AG09319 (cell line): ENCODE results near the gene NHS.

Source experiments
- DNase-seq: peaks from one replicate; pipeline ENCODE4 v3.0.0-alpha.2; 2010; ENCODE audit warnings: low read depth; ENCODE audit errors: extremely low read depth
- TF ChIP-seq, protein P1 (sequence below): IDR thresholded peaks from 2 replicates; pipeline ENCODE4 v1.5.1; 2011; ENCODE audit warnings: low read depth, mild to moderate bottlenecking, inconsistent platforms, low read length, moderate library complexity

NHS gene

DNA sequence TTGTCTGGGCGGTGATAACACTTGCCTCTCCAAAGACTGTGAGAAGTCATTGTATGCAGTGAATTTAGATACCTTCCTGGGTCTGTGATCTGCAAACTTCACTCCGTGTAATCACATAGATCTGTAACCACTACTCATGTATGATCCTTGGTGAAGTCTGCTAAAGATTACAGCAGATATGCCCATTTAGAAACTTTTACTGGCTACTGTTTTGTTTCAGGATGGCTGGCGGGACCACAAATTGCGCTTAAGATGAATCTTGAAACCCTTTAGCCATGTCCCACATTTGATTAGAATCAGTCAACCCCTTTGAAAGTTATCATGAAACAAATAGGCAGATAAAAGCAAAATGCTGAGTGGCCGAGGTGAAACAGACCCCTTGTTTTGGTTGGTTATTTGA, 235.8 kb downstream of the NHS start:
- no peak for DNase-seq
- TF ChIP-seq, protein P1, sequence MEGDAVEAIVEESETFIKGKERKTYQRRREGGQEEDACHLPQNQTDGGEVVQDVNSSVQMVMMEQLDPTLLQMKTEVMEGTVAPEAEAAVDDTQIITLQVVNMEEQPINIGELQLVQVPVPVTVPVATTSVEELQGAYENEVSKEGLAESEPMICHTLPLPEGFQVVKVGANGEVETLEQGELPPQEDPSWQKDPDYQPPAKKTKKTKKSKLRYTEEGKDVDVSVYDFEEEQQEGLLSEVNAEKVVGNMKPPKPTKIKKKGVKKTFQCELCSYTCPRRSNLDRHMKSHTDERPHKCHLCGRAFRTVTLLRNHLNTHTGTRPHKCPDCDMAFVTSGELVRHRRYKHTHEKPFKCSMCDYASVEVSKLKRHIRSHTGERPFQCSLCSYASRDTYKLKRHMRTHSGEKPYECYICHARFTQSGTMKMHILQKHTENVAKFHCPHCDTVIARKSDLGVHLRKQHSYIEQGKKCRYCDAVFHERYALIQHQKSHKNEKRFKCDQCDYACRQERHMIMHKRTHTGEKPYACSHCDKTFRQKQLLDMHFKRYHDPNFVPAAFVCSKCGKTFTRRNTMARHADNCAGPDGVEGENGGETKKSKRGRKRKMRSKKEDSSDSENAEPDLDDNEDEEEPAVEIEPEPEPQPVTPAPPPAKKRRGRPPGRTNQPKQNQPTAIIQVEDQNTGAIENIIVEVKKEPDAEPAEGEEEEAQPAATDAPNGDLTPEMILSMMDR = no peak

DNA sequence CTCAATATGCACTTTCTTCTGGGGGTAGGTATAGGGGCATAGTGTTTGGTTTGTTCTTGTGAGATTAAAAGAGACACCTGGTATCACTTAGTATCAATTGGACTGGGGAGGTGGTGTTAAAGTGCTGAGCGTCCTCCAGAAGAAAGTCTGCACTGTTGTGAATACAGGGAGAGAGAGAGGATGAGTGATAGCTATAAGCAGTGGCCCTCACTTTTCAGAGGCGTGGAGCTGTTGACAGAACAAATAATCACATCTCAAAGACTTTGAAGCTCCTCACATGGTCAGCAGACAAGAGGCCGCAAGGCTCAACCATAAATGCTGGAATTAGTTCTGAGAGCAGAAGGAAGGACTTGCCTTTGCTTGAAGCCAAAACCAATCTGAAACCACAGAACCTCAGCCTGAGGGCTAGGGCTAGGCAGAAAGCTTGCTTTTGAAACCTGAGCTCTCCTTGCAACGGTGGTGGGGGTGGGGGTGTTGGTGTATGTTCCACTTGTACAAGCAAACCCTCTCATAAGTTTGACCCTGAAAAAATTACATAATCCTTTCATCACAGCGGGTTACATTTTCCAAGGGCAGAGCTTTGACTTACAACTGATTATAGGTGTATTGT, 239.1 kb downstream of the NHS start:
- peak; percentile 49 for DNase-seq
- TF ChIP-seq, protein P1 = no peak

DNA sequence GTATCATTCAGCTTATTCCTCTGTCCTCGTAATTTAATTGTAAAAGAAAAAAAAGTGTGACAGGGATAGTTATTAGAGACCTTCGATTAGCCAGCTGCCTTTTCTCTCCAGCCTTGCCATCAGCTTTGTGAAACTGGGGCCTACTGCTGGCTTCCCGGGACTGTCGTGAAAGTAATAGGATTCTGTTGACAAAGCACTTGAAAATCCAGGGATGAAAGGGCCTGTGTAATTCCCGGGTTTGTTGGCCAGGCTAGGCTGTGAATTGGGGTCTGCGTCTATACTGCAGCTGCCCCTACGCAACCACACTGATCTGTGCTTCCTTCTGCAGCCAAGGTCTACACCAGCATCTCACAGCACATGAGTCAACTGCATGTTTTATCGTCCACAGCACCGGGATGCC, 241.9 kb downstream of the NHS start:
- no peak for DNase-seq
- TF ChIP-seq, protein P1 = no peak

DNA sequence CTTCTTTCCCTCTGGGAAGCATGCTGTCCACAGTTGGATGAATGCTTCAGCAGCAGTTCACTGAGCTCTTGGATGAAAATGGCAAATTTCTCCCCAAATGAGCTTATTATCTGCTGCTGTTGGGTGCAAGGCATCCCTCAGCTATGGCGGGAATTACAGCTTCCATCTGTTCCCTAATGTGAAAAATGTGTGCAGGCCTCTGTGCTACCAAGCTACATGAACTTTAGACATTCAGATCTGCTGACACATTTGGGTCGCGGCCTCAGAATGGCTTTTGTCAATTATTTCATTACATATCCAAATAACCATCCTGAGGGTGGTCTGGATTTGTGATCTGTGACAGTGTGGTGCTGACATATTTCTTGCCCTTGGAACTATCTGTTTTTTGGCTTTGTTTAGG, 242.8 kb downstream of the NHS start:
- no peak for DNase-seq

DNA sequence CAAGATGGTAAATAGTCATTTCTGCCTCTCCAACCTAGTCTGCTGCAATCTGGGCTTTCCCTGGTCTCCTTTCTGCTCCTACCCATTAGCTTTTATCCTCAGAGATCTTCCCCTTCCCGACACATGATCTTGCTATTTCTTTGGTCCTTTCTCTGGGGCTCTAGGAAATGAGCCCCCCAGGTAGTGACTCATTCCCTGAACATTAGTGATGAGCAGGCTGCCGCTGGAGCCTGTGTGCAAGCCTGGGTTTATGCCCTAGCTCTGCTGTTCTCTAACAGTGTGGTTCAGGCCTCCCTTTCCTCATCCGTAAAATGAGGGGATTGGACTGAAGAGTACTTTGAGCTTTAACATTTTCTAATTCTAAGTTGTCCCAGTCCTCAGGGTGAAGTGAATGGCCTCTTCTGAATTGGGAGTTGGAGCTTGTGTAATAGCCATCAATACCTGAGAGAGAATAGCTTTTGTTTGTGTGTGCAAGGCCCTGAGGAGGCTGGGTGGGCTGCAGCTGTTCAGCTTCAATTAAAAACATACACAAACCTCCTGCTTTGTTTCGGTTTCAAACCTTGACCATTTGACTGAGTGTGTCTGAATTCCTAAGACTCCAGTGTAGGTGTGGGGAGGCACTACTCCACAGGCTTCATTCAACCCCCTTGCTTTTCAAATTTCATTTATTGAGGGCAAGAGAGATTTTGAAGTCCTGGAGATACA, 246.7 kb downstream of the NHS start:
- TF ChIP-seq, protein P1 = no peak
- no peak for DNase-seq

More for the DNA sequence above, 242.8 kb downstream of the NHS start:
- TF ChIP-seq, protein P1 = no peak

DNA sequence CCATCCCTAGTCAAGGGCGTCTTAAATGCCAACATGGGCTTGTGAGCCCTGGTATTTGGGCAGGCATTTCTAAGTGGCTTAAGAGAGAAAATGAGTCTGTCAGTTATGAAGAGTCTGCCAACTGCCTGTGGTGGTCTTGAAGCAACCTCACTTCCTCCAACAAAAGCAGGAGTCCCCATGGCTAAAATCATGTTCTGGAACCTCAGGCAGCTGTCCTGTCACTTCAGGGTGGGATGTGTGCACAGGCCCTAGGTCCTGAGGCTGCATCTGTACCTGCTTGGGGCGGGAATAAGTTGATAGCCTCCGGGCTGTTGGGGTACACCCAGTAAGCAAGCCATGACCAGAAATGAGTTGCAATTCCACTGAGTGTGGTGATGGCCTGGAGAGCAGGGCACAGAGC, 247.3 kb downstream of the NHS start:
- no peak for DNase-seq
- TF ChIP-seq, protein P1 = no peak

DNA sequence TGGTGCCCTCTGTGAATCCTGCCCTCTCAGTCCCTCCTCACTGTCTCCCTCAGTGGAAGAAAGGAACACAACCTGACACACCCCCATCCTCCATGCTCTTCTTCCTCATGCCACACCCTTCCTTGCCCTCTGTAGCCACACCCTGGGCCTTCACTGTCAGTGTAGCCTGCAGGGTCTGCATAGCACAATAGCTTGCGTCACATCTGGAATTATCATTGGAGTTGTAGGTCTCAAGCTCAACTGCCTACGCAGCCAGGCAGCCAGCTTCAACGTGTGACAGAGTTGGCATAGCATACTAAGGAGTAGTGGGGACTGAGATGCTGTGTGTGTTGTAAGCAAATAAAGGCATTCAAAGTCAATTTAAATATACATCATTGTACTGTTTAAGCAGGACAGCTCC, 248.8 kb downstream of the NHS start:
- TF ChIP-seq, protein P1 = no peak
- DNase-seq = no peak
